DND-41 (cell line): ENCODE measurements around the gene CCS.

ENCODE experiments used
- CTCF ChIP-seq: IDR thresholded peaks from 2 replicates; pipeline ENCODE4 v1.5.1; 2012; ENCODE audit warnings: borderline replicate concordance, low read length, moderate library complexity, mild to moderate bottlenecking; ENCODE audit not compliant: poor library complexity, severe bottlenecking; ENCODE audit errors: extremely low read depth
- EZH2 ChIP-seq: IDR thresholded peaks from 3 replicates; pipeline ENCODE4 v1.6.1; 2012; ENCODE audit warnings: borderline replicate concordance, low read depth, mild to moderate bottlenecking, moderate library complexity, low read length, inconsistent platforms; ENCODE audit not compliant: severe bottlenecking

- TF ChIP-seq EZH2 = no peak
- TF ChIP-seq CTCF = no peak
Observed at GRCh38 chr11:66609721-66610617, 17.0 kb downstream of the CCS start.
